SK-N-SH treated with all-trans-retinoic acid at 6 μM for 48 hours (cell line): ENCODE data around the gene HCRTR1.

Source experiments
- ATAC-seq: fragments of 200-7000 bp; cut with Tn5 transposase; 3 replicates; pipeline ENCODE4 v1.9.1; 2020; ENCODE audit warnings: mild to moderate bottlenecking, moderate library complexity
- ARNTL ChIP-seq: fragments of 450-650 bp; formaldehyde crosslinking; IDR thresholded peaks from 2 replicates; pipeline ENCODE4 v1.5.0; 2020; ENCODE audit warnings: low read depth, mild to moderate bottlenecking, moderate library complexity, borderline replicate concordance
- CSDC2 ChIP-seq: fragments of 250-450 bp; sonication (Bioruptor Pico); IDR thresholded peaks from 2 replicates; pipeline ENCODE4 v1.5.0; 2020; ENCODE audit warnings: mild to moderate bottlenecking, moderate library complexity
- GLIS3 ChIP-seq: fragments of 250-450 bp; sonication (Bioruptor Pico); IDR thresholded peaks from 2 replicates; pipeline ENCODE4 v1.5.0; 2020; ENCODE audit warnings: mild to moderate bottlenecking, moderate library complexity
- ISL1 ChIP-seq: fragments of 250-450 bp; sonication (Bioruptor Pico); IDR thresholded peaks from 2 replicates; pipeline ENCODE4 v2.1.2; 2022; ENCODE audit warnings: mild to moderate bottlenecking, moderate library complexity
- OSR1 ChIP-seq: fragments of 250-450 bp; sonication (Bioruptor Pico); IDR thresholded peaks from 2 replicates; pipeline ENCODE4 v1.8.0; 2022; ENCODE audit warnings: moderate library complexity, mild to moderate bottlenecking, inconsistent platforms
- PPARA ChIP-seq: fragments of 250-450 bp; sonication (Bioruptor Pico); IDR thresholded peaks from 2 replicates; pipeline ENCODE4 v1.5.0; 2020; ENCODE audit warnings: mild to moderate bottlenecking, borderline replicate concordance
- TCF4 ChIP-seq: fragments of 250-450 bp; sonication (Bioruptor Pico); IDR thresholded peaks from 2 replicates; pipeline ENCODE4 v1.8.0; 2021; ENCODE audit warnings: mild to moderate bottlenecking, moderate library complexity, borderline replicate concordance
- TOX ChIP-seq: fragments of 250-450 bp; sonication (Bioruptor Pico); IDR thresholded peaks from 2 replicates; pipeline ENCODE4 v1.8.0; 2021; ENCODE audit warnings: mild to moderate bottlenecking, moderate library complexity, borderline replicate concordance
- ZC3H10 ChIP-seq: fragments of 250-450 bp; sonication (Bioruptor Pico); IDR thresholded peaks from 2 replicates; pipeline ENCODE4 v1.5.1; 2021; ENCODE audit warnings: mild to moderate bottlenecking, moderate library complexity
- ZFP3 ChIP-seq: fragments of 250-450 bp; sonication (Bioruptor Pico); IDR thresholded peaks from 2 replicates; pipeline ENCODE4 v1.5.0; 2020; ENCODE audit warnings: mild to moderate bottlenecking, moderate library complexity
- ZNF565 ChIP-seq: fragments of 450-650 bp; formaldehyde crosslinking; conservative IDR thresholded peaks from 2 replicates; pipeline ENCODE4 v1.5.0; 2020; ENCODE audit warnings: low read depth, mild to moderate bottlenecking, moderate library complexity
- ZNF70 ChIP-seq: fragments of 450-650 bp; formaldehyde crosslinking; IDR thresholded peaks from 2 replicates; pipeline ENCODE4 v1.5.0; 2020; ENCODE audit warnings: mild to moderate bottlenecking, moderate library complexity
- ZNF8 ChIP-seq: fragments of 450-650 bp; formaldehyde crosslinking; IDR thresholded peaks from 2 replicates; pipeline ENCODE4 v1.5.0; 2020; ENCODE audit warnings: mild to moderate bottlenecking, moderate library complexity
- TF ChIP-seq, protein P1 (sequence below): fragments of 250-450 bp; sonication (Bioruptor Pico); IDR thresholded peaks from 2 replicates; pipeline ENCODE4 v1.5.0; 2020; ENCODE audit warnings: mild to moderate bottlenecking, moderate library complexity
- TF ChIP-seq, protein P2 (sequence below): fragments of 250-450 bp; sonication (Bioruptor Pico); IDR thresholded peaks from 2 replicates; pipeline ENCODE4 v1.5.1; 2020; ENCODE audit warnings: low read depth, mild to moderate bottlenecking, moderate library complexity
- TF ChIP-seq, protein P3 (sequence below): fragments of 250-450 bp; sonication (Bioruptor Pico); IDR thresholded peaks from 2 replicates; pipeline ENCODE4 v1.8.0; 2020; ENCODE audit warnings: mild to moderate bottlenecking, moderate library complexity, borderline replicate concordance

HCRTR1 gene

DNA sequence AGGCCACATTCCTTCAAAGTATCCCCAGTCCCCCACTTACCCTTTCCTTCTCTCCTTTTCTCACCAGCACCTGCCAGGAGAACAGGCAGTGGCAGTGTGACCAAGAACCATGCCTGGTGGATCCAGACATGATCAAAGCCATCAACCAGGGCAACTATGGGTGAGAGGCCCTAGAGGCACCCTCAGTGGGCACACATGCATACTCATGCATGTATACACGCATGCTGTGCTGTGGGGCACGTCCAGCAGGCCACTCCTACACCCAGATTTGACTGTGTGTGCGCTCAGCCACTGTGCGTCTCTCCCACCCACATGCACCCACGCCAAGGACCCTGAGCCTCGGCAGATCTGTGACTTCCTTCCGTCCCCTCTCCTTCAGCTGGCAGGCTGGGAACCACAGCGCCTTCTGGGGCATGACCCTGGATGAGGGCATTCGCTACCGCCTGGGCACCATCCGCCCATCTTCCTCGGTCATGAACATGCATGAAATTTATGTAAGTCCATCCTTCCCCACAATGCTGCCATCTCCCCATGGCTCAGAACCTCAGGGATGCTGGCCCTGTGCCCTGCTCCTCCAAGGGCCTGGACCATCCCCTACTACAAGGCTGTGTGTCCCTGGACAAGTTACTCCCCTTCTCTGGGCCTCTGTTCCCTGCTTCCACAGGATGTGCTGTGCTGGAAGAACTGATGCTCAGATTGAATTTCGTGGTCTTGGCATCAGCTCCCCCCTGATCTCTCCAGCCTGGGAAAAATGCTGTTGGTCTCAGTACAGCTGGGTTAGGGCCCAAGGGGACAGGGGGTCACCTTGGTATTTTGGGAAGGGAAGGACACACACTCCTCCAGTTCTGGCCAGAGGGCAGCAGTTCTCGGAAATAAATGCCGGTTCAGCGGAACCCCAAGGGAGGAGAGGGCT lies 34.2 kb upstream of the HCRTR1 start:
- no peak for ATAC-seq

DNA sequence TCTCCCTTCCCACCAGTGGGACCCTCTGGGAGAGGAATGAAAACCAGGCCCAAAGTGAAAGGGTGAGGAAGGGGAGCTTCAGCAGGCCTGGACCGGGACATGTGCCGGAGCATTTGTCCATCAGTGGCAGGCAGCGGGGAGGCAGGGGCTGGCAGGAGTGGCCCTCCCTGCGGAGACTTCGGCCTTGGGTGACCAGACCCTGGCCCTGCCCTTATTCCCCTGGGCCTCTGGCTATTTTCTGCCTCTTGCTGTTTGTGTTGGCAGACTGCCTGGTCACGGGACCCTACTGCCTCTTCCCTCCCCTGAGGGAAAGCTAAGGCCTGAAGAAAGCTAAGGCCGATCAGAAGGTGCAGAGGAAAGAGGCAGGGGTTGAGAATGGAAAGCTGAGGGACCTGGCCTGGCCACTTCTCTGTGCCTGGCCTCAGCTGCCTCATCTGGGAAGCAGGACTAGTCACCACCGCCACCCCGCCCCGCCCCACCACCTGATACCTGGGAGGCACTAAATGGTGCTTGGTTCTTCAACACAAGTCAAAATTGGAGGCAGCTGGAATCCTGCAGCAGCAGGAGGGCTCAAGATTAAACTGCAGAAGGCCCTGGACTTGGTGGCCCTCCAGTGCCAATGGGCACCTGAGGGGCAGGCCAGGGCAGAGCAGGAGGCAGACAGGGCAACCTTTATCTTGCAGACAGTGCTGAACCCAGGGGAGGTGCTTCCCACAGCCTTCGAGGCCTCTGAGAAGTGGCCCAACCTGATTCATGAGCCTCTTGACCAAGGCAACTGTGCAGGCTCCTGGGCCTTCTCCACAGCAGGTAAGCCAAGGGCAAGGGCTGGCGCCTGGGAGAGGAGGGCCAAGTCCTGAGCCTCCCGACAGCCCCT lies 33.3 kb upstream of the HCRTR1 start:
- peak; percentile 64 for ATAC-seq
- peak; percentile 70; the same call in 1 of the 2 replicates for TF ChIP-seq ZNF70 (CRISPR knock-in tag)
- no peak for TF ChIP-seq TOX (CRISPR knock-in tag)
- TF ChIP-seq, protein P1, sequence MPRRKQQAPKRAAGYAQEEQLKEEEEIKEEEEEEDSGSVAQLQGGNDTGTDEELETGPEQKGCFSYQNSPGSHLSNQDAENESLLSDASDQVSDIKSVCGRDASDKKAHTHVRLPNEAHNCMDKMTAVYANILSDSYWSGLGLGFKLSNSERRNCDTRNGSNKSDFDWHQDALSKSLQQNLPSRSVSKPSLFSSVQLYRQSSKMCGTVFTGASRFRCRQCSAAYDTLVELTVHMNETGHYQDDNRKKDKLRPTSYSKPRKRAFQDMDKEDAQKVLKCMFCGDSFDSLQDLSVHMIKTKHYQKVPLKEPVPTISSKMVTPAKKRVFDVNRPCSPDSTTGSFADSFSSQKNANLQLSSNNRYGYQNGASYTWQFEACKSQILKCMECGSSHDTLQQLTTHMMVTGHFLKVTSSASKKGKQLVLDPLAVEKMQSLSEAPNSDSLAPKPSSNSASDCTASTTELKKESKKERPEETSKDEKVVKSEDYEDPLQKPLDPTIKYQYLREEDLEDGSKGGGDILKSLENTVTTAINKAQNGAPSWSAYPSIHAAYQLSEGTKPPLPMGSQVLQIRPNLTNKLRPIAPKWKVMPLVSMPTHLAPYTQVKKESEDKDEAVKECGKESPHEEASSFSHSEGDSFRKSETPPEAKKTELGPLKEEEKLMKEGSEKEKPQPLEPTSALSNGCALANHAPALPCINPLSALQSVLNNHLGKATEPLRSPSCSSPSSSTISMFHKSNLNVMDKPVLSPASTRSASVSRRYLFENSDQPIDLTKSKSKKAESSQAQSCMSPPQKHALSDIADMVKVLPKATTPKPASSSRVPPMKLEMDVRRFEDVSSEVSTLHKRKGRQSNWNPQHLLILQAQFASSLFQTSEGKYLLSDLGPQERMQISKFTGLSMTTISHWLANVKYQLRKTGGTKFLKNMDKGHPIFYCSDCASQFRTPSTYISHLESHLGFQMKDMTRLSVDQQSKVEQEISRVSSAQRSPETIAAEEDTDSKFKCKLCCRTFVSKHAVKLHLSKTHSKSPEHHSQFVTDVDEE (CRISPR knock-in tag), result 0 out of 2 replicates have a peak, but pooled peaks have one; percentile 16
- TF ChIP-seq, all 23 proteins: peak for 2

More for the DNA sequence above, 34.2 kb upstream of the HCRTR1 start:
- TF ChIP-seq, protein P2, sequence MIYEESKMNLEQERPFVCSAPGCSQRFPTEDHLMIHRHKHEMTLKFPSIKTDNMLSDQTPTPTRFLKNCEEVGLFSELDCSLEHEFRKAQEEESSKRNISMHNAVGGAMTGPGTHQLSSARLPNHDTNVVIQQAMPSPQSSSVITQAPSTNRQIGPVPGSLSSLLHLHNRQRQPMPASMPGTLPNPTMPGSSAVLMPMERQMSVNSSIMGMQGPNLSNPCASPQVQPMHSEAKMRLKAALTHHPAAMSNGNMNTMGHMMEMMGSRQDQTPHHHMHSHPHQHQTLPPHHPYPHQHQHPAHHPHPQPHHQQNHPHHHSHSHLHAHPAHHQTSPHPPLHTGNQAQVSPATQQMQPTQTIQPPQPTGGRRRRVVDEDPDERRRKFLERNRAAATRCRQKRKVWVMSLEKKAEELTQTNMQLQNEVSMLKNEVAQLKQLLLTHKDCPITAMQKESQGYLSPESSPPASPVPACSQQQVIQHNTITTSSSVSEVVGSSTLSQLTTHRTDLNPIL (CRISPR knock-in tag), result no peak

DNA sequence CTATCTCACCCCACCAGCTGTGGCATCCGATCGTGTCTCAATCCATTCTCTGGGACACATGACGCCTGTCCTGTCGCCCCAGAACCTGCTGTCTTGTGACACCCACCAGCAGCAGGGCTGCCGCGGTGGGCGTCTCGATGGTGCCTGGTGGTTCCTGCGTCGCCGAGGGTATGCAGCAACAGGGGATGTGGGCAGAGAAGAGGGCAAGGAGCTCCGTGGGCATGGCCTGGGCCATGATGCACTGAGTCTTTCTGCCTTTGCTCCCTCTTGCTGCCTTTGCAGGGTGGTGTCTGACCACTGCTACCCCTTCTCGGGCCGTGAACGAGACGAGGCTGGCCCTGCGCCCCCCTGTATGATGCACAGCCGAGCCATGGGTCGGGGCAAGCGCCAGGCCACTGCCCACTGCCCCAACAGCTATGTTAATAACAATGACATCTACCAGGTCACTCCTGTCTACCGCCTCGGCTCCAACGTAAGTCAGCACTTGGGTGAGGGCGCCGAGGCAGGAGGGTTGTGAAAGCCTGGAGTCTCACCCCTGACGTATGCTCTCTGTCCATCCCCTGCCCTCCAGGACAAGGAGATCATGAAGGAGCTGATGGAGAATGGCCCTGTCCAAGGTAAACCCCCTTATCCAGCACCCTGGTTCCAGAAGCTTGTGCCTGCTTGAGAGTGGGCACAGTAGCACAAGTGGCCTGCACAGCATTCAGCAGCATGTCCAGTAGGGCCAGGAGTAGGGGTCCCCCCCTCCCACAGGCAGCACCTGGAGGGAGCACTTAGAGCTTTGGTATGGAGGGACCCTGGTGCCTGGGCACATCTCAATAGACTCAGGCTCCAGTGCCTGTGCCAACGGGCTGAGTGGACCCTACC lies 32.4 kb upstream of the HCRTR1 start:
- no peak for ATAC-seq
- TF ChIP-seq ARNTL (CRISPR knock-in tag) (no peak), PPARA (CRISPR knock-in tag) (no peak), CSDC2 (CRISPR knock-in tag) (no peak), ZC3H10 (CRISPR knock-in tag) (no peak), OSR1 (CRISPR knock-in tag) (no peak), TCF4 (CRISPR knock-in tag) (no peak)
- TF ChIP-seq, protein P1 (CRISPR knock-in tag), result no peak

DNA sequence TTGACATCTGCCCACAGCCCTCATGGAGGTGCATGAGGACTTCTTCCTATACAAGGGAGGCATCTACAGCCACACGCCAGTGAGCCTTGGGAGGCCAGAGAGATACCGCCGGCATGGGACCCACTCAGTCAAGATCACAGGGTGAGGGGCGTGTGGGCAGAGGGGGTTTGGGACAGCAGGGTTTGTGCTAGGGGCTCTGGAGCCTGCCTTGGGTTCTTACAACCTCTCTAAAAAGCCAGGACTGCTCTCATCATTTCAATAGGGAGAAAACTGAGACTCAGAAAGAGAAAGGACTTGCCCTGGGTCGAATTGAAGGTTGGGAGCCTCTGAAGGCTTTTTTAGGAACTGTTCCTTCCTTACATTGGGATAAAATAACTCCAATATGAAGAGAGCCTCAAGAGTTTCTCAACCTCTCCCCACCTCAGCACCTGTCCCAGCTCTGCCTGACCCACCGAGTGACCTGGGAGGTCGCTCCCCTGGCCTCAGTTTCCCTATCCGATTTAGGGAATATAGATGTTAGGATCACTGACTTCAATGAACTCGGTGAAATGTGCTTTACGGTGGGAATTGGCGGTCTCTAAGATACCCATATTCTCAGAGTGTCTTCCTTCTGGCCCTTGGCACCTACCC lies 31.6 kb upstream of the HCRTR1 start:
- TF ChIP-seq ZNF8 (no peak), OSR1 (CRISPR knock-in tag) (no peak), ARNTL (CRISPR knock-in tag) (no peak), ZNF70 (CRISPR knock-in tag) (no peak), ZNF565 (CRISPR knock-in tag) (no peak), ZFP3 (CRISPR knock-in tag) (no peak), CSDC2 (CRISPR knock-in tag) (no peak), ISL1 (CRISPR knock-in tag) (no peak), GLIS3 (no peak), ZC3H10 (CRISPR knock-in tag) (no peak)
- TF ChIP-seq, protein P1 (CRISPR knock-in tag), result no peak
- TF ChIP-seq, protein P3, sequence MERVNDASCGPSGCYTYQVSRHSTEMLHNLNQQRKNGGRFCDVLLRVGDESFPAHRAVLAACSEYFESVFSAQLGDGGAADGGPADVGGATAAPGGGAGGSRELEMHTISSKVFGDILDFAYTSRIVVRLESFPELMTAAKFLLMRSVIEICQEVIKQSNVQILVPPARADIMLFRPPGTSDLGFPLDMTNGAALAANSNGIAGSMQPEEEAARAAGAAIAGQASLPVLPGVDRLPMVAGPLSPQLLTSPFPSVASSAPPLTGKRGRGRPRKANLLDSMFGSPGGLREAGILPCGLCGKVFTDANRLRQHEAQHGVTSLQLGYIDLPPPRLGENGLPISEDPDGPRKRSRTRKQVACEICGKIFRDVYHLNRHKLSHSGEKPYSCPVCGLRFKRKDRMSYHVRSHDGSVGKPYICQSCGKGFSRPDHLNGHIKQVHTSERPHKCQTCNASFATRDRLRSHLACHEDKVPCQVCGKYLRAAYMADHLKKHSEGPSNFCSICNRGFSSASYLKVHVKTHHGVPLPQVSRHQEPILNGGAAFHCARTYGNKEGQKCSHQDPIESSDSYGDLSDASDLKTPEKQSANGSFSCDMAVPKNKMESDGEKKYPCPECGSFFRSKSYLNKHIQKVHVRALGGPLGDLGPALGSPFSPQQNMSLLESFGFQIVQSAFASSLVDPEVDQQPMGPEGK, result no peak

More for the DNA sequence above, 31.6 kb upstream of the HCRTR1 start:
- no peak for ATAC-seq
